Frontal cortex (tissue), 4 donors: ENCODE measurements around the gene ARL15. TPM values are rescaled to one million over a fixed set of nuclear protein-coding genes. Genes with fewer than 3 reads are reported as not detected.

ENCODE experiments used
- DNase-seq, 2 donors: peaks; one replicate each; pipeline ENCODE4 v3.0.0; 2012; ENCODE audit warnings: low spot score in 2 of 2
- FAIRE-seq: peaks from 2 replicates; lab custom pipeline; 2012; peaks lifted over from hg19 to GRCh38; lab: Jason Lieb, UNC
- total RNA-seq: library from RNA; depleted of rRNA; stranded (reverse); fragments of >200 nt; gene quantifications from one replicate; pipeline ENCODE4 v1.2.3, GENCODE V29; 2014
- donor health status: control.
- donor health status: control.
- donor health status: control.

ARL15 gene
- total RNA-seq, 1 donor from 2014 or later = 123 TPM

- no peak for DNase-seq
- FAIRE-seq = no peak
Observed at GRCh38 chr5:54259090-54259489, 51.3 kb downstream of the ARL15 start.

- FAIRE-seq = no peak
- no peak for DNase-seq
Observed at GRCh38 chr5:54257366-54258118, 52.8 kb downstream of the ARL15 start.

GRCh38 chr5:54254482-54255198 lies 55.7 kb downstream of the ARL15 start:
- no peak for DNase-seq
- FAIRE-seq = no peak

- DNase-seq (no peak), FAIRE-seq (no peak)
Observed at GRCh38 chr5:54251981-54252380, 58.4 kb downstream of the ARL15 start.

DNA sequence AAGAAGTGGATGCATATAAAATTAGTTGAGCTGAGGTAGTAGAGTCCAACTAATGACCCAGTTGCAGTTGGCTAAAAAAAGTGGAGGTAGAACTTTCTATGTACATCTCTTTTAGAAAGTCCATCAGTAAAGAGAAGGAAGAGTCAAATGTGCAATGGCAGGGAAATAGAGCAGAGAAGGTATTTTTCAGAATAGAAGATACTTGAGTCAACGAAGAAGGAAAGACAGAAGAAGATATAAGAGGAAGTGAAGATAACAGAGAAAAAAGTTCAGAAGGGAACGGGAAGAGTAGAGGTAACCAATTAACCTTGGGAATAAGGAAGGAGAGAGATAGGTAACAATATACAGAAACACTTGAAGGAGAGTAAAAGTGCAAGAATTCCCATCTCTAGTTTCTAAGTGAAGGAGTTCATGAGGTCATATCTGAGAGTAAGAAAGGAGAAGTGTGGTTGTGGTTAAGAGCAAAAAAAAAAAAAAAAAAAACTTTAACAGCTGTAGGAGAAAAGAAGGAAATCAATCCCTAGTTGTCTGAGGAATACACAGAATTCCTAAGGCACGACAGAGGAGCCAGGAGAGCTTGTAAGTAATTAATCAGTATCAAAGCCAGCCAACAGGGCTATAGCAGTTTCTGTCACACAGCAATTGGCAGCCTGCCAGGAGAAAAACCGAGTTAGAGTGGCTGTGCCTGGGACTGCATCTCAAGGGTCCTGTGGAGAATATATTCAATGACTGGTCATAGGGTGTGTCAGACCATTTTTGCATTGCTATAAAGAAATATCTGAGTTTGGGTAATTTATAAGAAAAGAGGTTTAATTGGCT lies 61.0 kb downstream of the ARL15 start:
- no peak for FAIRE-seq
- no peak for DNase-seq

DNA sequence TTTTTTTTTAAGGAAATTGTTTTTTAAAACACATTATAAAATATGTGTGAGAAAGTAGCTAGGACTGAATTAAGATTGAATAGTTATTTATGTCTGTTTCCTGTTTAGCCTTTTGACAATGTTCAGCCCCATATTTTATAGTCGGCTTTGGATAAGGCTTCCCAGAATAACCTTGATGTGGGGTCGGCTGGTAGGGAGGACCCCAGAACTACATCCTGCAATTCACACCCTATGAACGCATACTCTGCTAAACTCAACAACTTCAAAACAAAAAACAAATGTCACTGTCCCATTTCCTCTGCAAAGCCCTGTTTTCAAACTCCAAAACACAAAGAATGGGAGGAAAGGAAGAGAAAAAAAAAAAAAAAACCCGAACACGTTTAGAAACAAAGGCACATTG lies 63.1 kb downstream of the ARL15 start:
- no peak for FAIRE-seq
- no peak for DNase-seq

DNA sequence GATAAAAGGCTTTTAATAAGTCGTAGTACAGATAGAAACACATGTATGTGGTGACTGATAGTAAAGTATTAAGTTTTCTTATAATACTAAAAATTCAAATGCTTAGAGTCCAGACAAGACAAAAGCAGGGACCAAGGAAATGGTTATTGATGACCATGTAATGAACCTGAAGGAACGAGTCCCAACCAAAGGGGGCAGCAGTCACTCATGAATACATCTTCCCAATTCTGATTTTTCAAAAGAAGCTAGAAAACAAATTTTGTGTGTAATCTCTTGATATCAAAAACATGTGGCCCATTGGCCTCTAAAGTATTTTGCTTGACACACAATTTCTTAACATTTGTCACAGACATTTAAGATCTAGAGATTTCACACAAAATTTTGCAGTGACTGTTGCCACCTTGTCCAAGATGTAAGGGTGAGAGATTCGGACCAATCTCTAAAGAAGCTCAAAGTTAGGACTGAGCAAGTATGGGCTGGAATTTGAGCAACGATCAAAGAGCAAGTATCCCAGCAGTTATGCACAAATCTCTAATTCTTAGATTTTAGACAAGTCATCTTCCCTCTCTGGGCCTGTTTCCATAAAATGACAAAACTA lies 66.8 kb downstream of the ARL15 start:
- DNase-seq (peak in 1 of 2 donors; percentile 14), FAIRE-seq (peak; percentile 64)

DNA sequence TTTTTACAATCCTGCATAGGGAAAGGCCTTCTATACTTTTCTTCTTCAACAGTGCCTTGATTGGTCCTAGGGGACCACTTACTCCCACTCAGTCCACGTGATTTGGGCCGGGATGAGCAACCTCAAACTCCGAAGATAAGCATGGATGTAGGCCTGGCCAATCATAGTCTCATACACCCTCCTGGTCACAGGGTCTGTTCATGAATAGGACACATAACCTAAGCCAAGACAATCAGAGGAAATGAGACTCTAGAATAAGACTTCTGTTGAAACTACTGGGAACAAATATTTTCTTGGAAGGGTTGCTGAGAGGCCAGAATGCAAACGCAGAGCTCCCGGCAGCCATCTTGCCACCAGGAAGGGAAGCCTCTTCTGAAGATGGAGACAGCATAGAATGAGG lies 68.1 kb downstream of the ARL15 start:
- no peak for FAIRE-seq

DNA sequence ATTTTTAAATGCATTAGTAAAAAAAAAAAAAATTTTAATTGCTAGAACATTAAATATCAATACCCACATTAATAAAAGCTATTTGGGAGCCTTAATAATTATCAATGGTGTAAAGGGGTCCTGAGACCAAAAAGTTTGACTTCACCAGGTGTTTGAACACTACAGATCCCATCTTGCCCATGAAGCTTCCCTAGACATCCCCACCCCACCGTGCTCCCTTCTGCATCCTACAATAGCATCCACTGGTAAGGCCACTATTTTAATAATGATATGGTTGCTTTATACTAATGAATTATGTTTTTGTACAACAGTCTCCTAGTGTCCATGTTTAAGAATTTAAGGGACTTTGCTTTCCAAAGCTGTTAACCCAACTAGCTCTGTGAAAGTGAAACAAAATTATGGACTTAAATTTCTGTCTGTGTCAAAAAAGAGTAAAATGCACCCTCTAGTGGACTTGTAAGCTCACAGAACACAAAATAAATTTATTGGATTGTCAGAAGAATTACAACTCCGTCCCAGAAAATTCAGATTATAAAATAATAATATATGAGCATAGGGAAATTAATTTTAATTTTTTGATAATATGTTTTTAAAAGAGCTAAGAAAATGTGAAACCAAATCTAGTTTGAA lies 76.0 kb downstream of the ARL15 start:
- DNase-seq = peak in 1 of 2 donors; percentile 13
- FAIRE-seq = peak; percentile 82

More for the DNA sequence above, 68.1 kb downstream of the ARL15 start:
- DNase-seq = no peak

DNA sequence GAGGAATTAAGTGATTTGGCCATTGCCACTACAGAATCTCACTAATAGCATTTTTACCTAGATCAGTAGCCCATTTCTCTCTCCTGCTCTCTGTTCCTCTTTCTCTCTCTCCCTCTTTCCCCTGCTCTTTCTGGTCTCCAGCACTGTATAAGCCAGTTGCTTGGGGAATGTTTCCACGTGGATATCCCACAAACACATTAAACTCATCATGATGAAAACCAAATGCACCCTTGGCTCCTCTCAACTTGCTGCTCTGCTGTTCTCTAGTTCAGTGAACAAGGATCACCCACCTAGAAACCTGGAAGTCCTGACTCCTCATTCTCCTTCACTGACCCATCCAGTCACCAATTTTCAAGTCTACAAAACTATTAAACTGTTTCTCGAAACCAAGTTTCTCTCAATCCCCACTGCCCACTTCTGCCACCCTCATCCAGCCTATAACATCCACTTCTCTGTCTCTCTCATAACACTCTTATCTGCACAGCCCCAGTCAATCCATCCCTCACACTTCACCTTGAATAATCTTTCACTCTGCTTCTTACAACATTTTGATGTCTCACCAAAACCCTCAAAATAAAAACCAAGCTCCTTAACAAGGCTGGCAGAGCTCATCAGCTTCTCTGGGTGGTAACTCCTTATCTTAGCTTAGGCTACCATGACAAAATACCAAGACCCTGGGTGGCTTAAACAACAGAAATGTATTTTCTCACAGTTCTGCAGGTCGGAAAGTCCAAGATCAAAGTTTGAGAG lies 79.3 kb downstream of the ARL15 start:
- no peak for DNase-seq
- FAIRE-seq = no peak

DNA sequence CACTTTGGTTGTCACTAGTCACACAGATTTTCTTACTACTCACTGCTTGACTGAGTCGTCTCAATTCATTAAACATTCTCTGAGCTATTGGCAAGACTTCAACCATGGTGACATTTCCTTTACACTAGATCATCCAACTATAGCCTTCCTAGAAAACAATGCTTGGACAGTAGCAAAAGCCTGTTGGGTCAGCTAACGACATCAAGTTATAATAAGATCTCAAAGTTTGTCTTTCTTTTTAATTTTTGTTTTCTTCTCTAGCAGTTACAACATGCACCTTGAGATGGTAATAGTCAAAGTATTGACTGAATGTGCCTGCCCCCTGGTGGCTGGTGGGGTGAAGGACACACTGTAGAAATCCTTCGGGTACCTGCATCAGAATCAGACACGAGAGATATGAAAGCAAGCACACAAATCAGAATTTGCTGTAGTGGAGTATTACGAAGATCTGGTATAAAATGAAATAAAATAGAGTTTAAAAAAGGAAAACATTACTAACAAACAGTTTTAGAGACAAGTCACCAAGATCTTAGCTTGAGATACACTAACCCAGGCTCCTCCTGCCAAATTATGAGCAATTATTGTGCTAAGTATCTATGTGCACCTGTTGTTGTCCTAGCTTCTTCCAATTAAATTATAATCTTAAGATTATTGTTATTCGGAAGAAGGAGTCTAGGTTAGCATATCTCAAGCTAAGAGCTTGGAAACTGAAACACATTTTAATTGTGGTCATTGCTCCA lies 81.2 kb downstream of the ARL15 start:
- peak in 1 of 2 donors; percentile 30 for DNase-seq
- FAIRE-seq = peak; percentile 31

- FAIRE-seq = no peak
- no peak for DNase-seq
Observed at GRCh38 chr5:54227759-54228158, 82.6 kb downstream of the ARL15 start.

- DNase-seq = no peak
- no peak for FAIRE-seq
Observed at GRCh38 chr5:54227109-54227508, 83.3 kb downstream of the ARL15 start.

DNA sequence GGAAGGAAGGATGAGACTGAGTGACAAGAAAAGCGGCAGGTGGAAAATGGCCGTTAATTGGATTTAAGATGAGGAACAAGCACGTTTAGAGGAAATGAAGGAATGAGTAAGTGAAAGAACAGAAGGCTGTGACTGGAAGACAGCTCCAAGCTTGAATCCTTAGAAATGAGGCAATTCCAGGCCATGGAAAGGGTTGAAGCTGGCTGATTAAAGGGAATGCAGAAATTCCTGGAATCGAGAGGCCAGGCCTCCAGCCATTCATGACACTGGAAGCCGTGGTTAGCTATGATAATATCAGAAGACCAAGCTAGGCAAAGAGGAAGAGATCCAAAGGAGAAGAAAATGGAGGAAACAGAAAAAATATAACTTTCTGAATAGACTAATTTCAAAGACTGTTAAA lies 84.2 kb downstream of the ARL15 start:
- FAIRE-seq = no peak
- no peak for DNase-seq

DNA sequence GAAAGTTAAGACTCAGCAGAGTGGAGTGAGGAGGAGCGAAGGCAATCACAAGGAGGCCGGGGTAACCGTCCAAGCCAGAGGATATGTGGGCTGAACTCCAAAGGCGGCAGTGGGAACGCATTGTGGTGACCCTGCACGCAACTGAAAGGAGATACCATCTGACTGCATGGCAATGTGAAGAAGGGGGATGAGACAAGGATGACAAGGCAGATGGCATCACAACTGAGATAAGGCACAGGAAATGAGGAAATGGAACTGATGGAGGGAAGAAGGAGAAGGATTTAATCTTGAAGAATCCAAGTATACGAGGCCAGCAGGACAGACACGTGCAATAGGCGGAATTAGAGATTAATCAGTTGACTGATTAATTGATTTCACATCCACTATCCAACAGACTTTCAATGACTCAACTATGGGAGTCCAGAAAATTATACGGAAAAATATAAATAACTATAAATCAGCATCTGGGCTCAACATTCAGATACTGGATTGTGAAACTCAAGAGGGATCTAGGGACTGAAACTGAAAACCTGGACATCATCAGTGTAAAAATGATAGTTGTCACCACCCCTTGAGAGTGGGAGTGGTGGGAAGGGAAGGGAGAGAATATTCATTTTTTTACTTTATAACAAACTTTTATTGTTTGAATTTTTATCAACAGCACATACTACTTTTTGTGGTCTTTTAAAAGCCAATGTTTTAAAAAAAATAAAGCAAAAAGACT lies 86.1 kb downstream of the ARL15 start:
- no peak for DNase-seq
- no peak for FAIRE-seq

DNA sequence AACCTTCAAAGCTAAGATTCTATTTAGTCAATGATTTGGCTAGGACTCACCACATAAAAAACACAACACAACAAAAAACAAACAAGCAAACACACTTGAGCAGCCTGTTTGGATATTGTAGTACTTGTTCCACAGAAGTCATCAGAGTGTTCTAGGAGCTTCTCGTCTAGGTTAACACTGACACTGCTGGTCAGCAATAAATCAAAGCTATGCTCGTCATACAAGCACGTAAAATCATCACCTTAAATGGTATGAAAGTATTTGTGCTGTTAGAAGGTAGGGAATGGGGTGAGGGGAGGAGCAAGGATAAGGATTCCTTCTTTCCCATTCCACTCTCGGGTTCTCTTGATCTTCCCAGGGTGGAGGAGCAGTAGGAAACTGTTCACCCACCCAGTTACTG lies 88.0 kb downstream of the ARL15 start:
- DNase-seq (no peak), FAIRE-seq (no peak)

- DNase-seq (no peak), FAIRE-seq (no peak)
Observed at GRCh38 chr5:54221135-54221534, 89.2 kb downstream of the ARL15 start.
